Thyroid gland (tissue), 4 donors: ENCODE measurements around the gene MMP14. TPM values are rescaled to one million over a fixed set of nuclear protein-coding genes. Genes with fewer than 3 reads are reported as not detected.
A peak's percentile ranks its signal among the peaks of the same experiment; 100 is the strongest.

Experiments
- DNase-seq, 2 donors: peaks; one replicate each; pipeline ENCODE4 v3.0.0-alpha.2; 2019
- H3K27ac ChIP-seq, 3 donors: fragments of 200-600 bp; sonication (generic); 1 replicate in 2 of 3; 2 replicates in 1 of 3; pipeline ENCODE4 v1.5.1; 2016 to 2019; ENCODE audit warnings: mild to moderate bottlenecking in 1 of 3, moderate library complexity in 1 of 3
- H3K27me3 ChIP-seq: fragments of 200-600 bp; sonication (generic); one replicate; pipeline ENCODE4 v1.5.1; 2019
- H3K36me3 ChIP-seq, 2 donors: fragments of 200-600 bp; sonication (generic); one replicate each; pipeline ENCODE4 v1.5.1; 2016 to 2019
- H3K4me1 ChIP-seq, 2 donors: fragments of 200-600 bp; sonication (generic); one replicate each; pipeline ENCODE4 v1.5.1; 2017 to 2019
- H3K4me3 ChIP-seq, 3 donors: fragments of 200-600 bp; sonication (generic); replicated peaks in 1 of 3; 1 replicate in 2 of 3; 2 replicates in 1 of 3; pipeline ENCODE4 v1.5.1; 2016; ENCODE audit warnings: mild to moderate bottlenecking in 1 of 3
- H3K9me3 ChIP-seq: fragments of 200-600 bp; sonication (generic); one replicate; pipeline ENCODE4 v1.5.1; 2017
- CTCF ChIP-seq, 6 experiments: fragments of 200-600 bp in 3 of 6; fragments of 450-650 bp in 3 of 6; sonication (generic) in 3 of 6; IDR thresholded peaks; one replicate each; pipeline ENCODE4 v1.5.1; 2016 to 2019; ENCODE audit warnings: antibody characterized with exemption in 6 of 6, mild to moderate bottlenecking in 2 of 6, inconsistent platforms in 1 of 6, moderate library complexity in 1 of 6
- POLR2A ChIP-seq, 2 donors: fragments of 450-650 bp; IDR thresholded peaks; one replicate each; pipeline ENCODE4 v1.6.1; 2017; ENCODE audit warnings: antibody characterized with exemption in 2 of 2, mild to moderate bottlenecking in 2 of 2, moderate library complexity in 1 of 2
- WGBS, 2 donors: methylation state at CpG; one replicate each; pipeline ENCODE4 v1.1.5; 2017; 5-methylcytosine and 5-hydroxymethylcytosine counted together
- intact Hi-C: fragments of 100-400 bp; cut with DNase I; formaldehyde crosslinking; loops from one replicate; pipeline ENCODE4 v1.15.1; 2023
- total RNA-seq, 4 donors: library from RNA; depleted of rRNA; stranded (reverse); fragments of >200 nt; gene quantifications; one replicate each; pipeline ENCODE4 v1.2.3, GENCODE V29; 2016

The MMP14 gene
- total RNA-seq, 4 donors from 2014 or later, result 59.7 to 119 (median 88.5) TPM

DNA sequence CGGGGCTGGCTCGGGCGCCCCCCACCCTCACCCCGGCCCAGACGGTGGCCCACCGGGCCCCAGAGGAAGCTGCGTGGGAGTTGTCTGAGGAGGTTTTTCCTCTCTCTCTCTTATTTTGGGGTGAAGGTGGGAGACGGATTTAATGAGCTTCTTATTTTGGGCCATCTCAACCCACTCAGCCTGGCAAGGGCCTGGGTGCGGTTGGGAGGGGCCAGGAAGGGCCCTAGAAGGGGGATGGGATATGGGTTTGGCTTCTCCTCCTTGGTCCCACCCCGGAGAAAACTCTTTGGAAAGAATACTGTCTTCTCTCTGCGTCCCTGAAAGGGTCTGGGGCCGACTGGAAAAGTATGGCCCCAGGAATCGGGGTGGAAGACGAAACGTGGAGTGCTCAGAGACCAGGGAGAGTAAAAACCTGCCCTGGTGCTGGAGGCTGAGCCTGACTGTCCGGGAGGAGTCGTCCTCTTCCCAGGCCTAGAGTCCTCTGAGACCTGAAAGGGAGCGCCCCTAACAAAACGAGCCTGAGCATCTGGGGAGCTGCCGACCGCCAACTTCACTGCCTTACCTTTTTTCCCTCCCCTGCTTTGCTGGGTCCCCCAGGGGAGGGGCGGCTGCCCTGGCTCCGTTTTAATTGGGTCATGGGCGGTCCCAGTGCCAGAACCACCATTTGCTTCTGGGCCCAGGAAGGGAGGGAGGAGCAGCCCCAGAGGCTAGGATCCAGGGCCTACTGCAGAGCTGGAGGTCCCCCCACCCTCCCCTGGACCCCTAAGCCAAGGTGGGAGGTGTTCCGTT is 1.6 kb downstream of the MMP14 start:
- Histone ChIP-seq H3K36me3 (peaks cover 25 to 26% of the 10 kb centered on the region in 2 donors), H3K4me1 (peaks cover 15 to 20% of the 10 kb centered on the region in 2 donors), H3K27me3 (no peaks in the 10 kb centered on the region), H3K9me3 (no peaks in the 10 kb centered on the region), H3K4me3 (peak overlapping the region in 2 of 3 donors; percentile 71 to 95), H3K27ac (peak overlapping the region; percentile 80 to 97 (median 94))
- intact Hi-C loops, result no loop called here
- peak; percentile 30 to 40 for DNase-seq
- WGBS, 2 donors, result 32 to 39% methylated on average over 17 to 19 of the region's 25 CpGs
- no peak for TF ChIP-seq POLR2A (IDR thresholded peaks at IDR 0.05)

DNA sequence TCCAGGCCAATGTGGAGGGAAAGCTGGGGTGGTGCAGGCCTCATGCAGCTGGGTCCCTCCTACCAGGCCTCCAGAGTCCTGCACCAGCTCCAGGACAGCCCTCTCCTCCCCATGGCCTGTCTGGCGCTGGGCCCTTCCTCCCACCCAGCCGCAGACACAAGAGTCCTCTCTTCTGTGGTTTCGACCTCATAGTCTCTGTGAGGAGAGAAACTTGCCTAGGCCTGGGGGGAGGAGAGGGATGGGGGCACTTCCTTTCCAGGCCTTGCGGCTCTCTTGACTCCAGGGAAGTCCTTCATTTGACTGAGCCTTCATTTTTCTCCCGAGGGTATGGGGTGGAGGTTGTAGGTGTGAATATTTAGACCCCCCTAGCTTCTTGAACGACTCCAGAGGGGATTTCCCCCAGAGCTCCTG is 2.3 kb downstream of the MMP14 start:
- H3K9me3 ChIP-seq, result no peaks in the 10 kb centered on the region
- peak overlapping the region in 1 of 3 donors; percentile 95 for H3K4me3 ChIP-seq
- TF ChIP-seq CTCF (IDR thresholded peaks at IDR 0.05) (no peak), POLR2A (IDR thresholded peaks at IDR 0.05) (no peak)
- intact Hi-C loops, result no loop called here
- H3K27ac ChIP-seq, result peak overlapping the region; percentile 80 to 97 (median 94)
- 48 to 56% methylated on average over 4 to 6 of the region's 6 CpGs for WGBS, 2 donors
- DNase-seq, result no peak
- peaks cover 30% of the 10 kb centered on the region in 2 donors for H3K36me3 ChIP-seq
- no peaks in the 10 kb centered on the region for H3K27me3 ChIP-seq
- H3K4me1 ChIP-seq, result peaks cover 15 to 20% of the 10 kb centered on the region in 2 donors

GRCh38 chr14:22839159-22839779 is 2.9 kb downstream of the MMP14 start:
- Histone ChIP-seq H3K4me3 (peak overlapping the region in 1 of 3 donors; percentile 95), H3K36me3 (peaks cover 26 to 30% of the 10 kb centered on the region in 2 donors), H3K27me3 (no peaks in the 10 kb centered on the region), H3K4me1 (peaks cover 15 to 20% of the 10 kb centered on the region in 2 donors), H3K9me3 (no peaks in the 10 kb centered on the region), H3K27ac (peak overlapping the region; percentile 9 to 97 (median 94))
- TF ChIP-seq CTCF (IDR thresholded peaks at IDR 0.05) (no peak), POLR2A (IDR thresholded peaks at IDR 0.05) (no peak)
- DNase-seq, result no peak
- intact Hi-C loops, result no loop called here
- 62 to 71% methylated on average over 6 of the region's 6 CpGs for WGBS, 2 donors

DNA sequence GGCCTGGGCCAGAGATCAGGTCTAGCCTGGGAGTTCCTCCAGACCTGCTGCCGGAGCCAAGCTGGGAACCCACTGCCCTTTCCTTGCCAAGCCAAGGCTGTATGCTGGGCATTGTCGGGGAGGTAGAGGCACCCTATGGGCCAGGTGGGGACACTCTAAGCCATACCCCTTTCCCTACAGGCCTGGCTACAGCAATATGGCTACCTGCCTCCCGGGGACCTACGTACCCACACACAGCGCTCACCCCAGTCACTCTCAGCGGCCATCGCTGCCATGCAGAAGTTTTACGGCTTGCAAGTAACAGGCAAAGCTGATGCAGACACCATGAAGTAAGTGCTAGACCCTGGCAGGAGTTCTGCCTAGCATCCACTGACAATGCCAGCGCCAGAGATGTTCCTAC is 4.9 kb downstream of the MMP14 start:
- no peaks in the 10 kb centered on the region for H3K9me3 ChIP-seq
- no peak for TF ChIP-seq POLR2A (IDR thresholded peaks at IDR 0.05)
- no peak for TF ChIP-seq CTCF (IDR thresholded peaks at IDR 0.05)
- no peak overlapping the region for H3K27ac ChIP-seq
- peaks cover 44 to 51% of the 10 kb centered on the region in 2 donors for H3K36me3 ChIP-seq
- DNase-seq, result no peak
- H3K4me1 ChIP-seq, result peaks cover 10 to 16% of the 10 kb centered on the region in 2 donors
- no peak overlapping the region for H3K4me3 ChIP-seq
- WGBS, 2 donors, result 88 to 95% methylated on average over 1 to 9 of the region's 9 CpGs
- no peaks in the 10 kb centered on the region for H3K27me3 ChIP-seq
- intact Hi-C loops, result loop anchor here (10.0 kb wide), 1 partner anchor 187 kb away; no protein-coding TSS in a partner anchor

GRCh38 chr14:22841769-22842168 is 5.4 kb downstream of the MMP14 start:
- peaks cover 47 to 54% of the 10 kb centered on the region in 2 donors for H3K36me3 ChIP-seq
- H3K27me3 ChIP-seq, result no peaks in the 10 kb centered on the region
- H3K4me1 ChIP-seq, result peaks cover 10 to 17% of the 10 kb centered on the region in 2 donors
- H3K4me3 ChIP-seq, result no peak overlapping the region
- no peaks in the 10 kb centered on the region for H3K9me3 ChIP-seq
- DNase-seq, result no peak
- no peak overlapping the region for H3K27ac ChIP-seq
- TF ChIP-seq POLR2A (IDR thresholded peaks at IDR 0.05) (no peak), CTCF (IDR thresholded peaks at IDR 0.05) (no peak)
- WGBS, 2 donors, result 91 to 94% methylated on average over 8 of the region's 8 CpGs
- intact Hi-C loops, result loop anchor here (10.0 kb wide), 1 partner anchor 187 kb away; no protein-coding TSS in a partner anchor
